Testis (tissue), 2 donors: ENCODE results near the gene BTBD1.

Source experiments
- POLR2A ChIP-seq: fragments of 450-650 bp; IDR thresholded peaks from one replicate; pipeline ENCODE4 v1.6.1; 2017; ENCODE audit warnings: antibody characterized with exemption, mild to moderate bottlenecking, moderate library complexity
- TF ChIP-seq, protein P1 (sequence below), 3 experiments: fragments of 450-650 bp in 2 of 3; fragments of 200-600 bp in 1 of 3; sonication (generic) in 1 of 3; IDR thresholded peaks; one replicate each; pipeline ENCODE4 v1.5.1; 2016 to 2019; ENCODE audit warnings: antibody characterized with exemption in 3 of 3, mild to moderate bottlenecking in 2 of 3, moderate library complexity in 1 of 3

DNA sequence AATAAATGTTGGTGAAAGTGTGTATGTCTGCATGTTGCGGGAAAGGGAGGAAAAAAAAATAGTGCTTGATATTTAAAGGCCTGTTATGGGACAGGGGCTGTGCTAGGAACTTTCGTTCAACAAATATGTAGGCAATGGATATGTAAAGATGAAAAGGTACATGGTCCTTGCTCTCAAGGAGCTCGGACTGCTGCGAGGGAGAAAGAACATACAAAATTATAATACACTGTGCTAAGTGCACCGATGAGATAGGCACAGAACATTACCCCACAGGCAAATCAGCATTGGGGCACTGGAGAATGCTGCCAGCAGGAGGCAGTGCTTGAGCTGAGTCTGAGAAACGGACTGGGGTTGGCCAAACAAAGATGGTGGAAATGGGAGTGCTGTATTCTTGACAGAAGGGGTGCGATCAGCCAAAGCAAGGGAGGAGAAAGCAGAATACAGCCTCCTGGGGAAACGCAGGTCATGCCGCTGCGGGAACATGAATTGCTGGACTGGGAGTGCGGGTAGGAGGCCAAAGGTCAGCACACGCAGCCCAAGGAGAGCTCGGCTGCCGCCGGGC is 56.3 kb downstream of the BTBD1 start:
- TF ChIP-seq, protein P1, sequence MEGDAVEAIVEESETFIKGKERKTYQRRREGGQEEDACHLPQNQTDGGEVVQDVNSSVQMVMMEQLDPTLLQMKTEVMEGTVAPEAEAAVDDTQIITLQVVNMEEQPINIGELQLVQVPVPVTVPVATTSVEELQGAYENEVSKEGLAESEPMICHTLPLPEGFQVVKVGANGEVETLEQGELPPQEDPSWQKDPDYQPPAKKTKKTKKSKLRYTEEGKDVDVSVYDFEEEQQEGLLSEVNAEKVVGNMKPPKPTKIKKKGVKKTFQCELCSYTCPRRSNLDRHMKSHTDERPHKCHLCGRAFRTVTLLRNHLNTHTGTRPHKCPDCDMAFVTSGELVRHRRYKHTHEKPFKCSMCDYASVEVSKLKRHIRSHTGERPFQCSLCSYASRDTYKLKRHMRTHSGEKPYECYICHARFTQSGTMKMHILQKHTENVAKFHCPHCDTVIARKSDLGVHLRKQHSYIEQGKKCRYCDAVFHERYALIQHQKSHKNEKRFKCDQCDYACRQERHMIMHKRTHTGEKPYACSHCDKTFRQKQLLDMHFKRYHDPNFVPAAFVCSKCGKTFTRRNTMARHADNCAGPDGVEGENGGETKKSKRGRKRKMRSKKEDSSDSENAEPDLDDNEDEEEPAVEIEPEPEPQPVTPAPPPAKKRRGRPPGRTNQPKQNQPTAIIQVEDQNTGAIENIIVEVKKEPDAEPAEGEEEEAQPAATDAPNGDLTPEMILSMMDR (IDR thresholded peaks at IDR 0.05): peak; percentile 50 to 82 (median 76)
- no peak for TF ChIP-seq POLR2A
